H1 (cell line): ENCODE measurements around the gene LCNL1. TPM values are rescaled to one million over a fixed set of nuclear protein-coding genes. Genes with fewer than 3 reads are reported as not detected.

Experiments
- CBX5 ChIP-seq: fragments of 300-800, 300-1000 bp; sonication (generic); IDR thresholded peaks from 2 replicates; pipeline ENCODE4 v1.7.1; 2016; ENCODE audit warnings: antibody characterized with exemption, low read length, low read depth
- CHD7 ChIP-seq: fragments of 300-600 bp; sonication (generic); IDR thresholded peaks from 2 replicates; pipeline ENCODE4 v1.7.1; 2012; ENCODE audit warnings: low read length, moderate library complexity, mild to moderate bottlenecking, inconsistent platforms; ENCODE audit not compliant: insufficient replicate concordance
- JUN ChIP-seq: IDR thresholded peaks from 2 replicates; pipeline ENCODE4 v1.6.1; 2011; ENCODE audit warnings: low read depth, mild to moderate bottlenecking, improper control_type of control experiment, low read length
- KDM5A ChIP-seq: fragments of 200-600 bp; IDR thresholded peaks from 2 replicates; pipeline ENCODE4 v1.7.1; 2012; ENCODE audit warnings: mild to moderate bottlenecking, low read length, inconsistent platforms, mixed read lengths
- SAP30 ChIP-seq: fragments of 300-600 bp; sonication (generic); IDR thresholded peaks from 2 replicates; pipeline ENCODE4 v1.7.1; 2012; ENCODE audit warnings: low read length, moderate library complexity, mild to moderate bottlenecking, inconsistent platforms; ENCODE audit not compliant: insufficient read depth, insufficient replicate concordance
- YY1 ChIP-seq: IDR thresholded peaks from 2 replicates; pipeline ENCODE4 v1.6.1; 2011; ENCODE audit warnings: low read depth, mild to moderate bottlenecking, low read length
- polyA plus RNA-seq, 7 experiments: library from polyadenylated mRNA; depleted of rRNA in 3 of 7; stranded (reverse) in 5 of 7; unstranded in 2 of 7; fragments of >200 nt in 5 of 7; fragments of 200-250 nt in 2 of 7; gene quantifications; 1 replicate in 5 of 7; 2 replicates in 1 of 7; 4 replicates in 1 of 7; pipeline versions ENCODE4 v1.2.1 to v1.2.3, GENCODE V29; 2011 to 2013; ENCODE audit warnings: missing spikeins in 2 of 7, mixed read lengths in 2 of 7
- total RNA-seq: library from RNA; stranded (reverse); fragmentation: NEBNext Ultra II Directional; extraction: Animal tissue kit (Norgen Biotek cat#: 25700); gene quantifications from 2 replicates; pipeline ENCODE4 v1.2.1, GENCODE V29; 2021

LCNL1 gene
- total and polyA plus RNA-seq, 2 of the 8 experiments (the other 6 are each of a cell fraction or from before 2014, with no cell fraction given) = 0.11 TPM; not detected in 1

DNA sequence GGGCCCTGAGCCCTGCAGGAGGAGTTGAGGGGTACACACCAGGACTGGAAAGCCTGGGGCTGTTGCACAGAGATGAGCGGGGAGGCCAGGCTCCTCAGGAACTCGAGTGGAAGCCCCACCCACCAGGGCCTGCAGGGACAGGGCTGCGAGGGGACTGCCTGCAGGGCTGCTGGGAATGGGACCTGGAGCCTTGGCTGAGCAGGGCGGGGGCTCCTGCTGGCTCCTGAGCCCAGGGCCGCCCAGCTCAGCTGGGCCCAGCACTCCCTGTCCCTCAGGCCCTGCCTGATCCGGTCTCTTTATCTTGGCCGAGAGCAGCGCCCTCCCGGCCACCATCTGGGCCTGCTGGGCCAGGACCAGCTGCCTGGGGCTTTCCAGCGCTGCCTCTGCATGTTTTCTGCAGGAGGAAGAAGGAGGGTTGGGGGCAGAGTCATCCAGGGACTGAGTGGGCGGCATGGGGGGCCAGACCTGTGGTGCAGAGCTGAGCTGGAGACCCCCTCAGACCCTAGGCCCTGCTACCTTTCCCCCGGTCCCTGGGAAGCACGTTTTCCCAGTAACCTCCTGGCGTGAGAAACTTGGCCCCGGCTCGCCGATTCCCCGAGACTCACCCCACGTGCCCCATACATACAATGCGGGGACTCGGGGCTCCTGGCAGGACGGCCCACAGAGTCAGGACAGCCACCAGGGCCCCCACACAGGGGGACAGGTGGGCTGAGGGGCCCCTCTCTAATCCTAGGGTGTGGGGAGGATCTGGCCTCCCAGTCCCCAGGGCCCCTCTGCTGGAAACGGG lies 21.3 kb upstream of the LCNL1 start (continued):
- TF ChIP-seq SAP30 (no peak), CHD7 (no peak), CBX5 (no peak), JUN (no peak), YY1 (no peak), KDM5A (no peak)
- TF ChIP-seq, all 59 proteins: peak for 0
